SJCRH30 (cell line): ENCODE results near the gene FEM1C. TPM values are rescaled to one million over a fixed set of nuclear protein-coding genes. Genes with fewer than 3 reads are reported as not detected.

ENCODE experiments used
- DNase-seq, 2 experiments: peaks; one replicate each; pipeline ENCODE4 v3.0.0-alpha.2; 2015 to 2020
- H3K27ac ChIP-seq: fragments of 250-450 bp; sonication (Bioruptor Pico); 2 replicates; pipeline ENCODE4 v1.5.1; 2020; ENCODE audit warnings: mild to moderate bottlenecking, moderate library complexity
- H3K27me3 ChIP-seq: fragments of 250-450 bp; sonication (Bioruptor Pico); 2 replicates; pipeline ENCODE4 v1.5.1; 2020; ENCODE audit warnings: mild to moderate bottlenecking, moderate library complexity
- H3K36me3 ChIP-seq: fragments of 250-450 bp; sonication (Bioruptor Pico); 2 replicates; pipeline ENCODE4 v1.5.1; 2020; ENCODE audit warnings: mild to moderate bottlenecking, moderate library complexity
- H3K4me1 ChIP-seq: fragments of 250-450 bp; sonication (Bioruptor Pico); 2 replicates; pipeline ENCODE4 v1.5.1; 2020; ENCODE audit warnings: mild to moderate bottlenecking, moderate library complexity
- H3K4me3 ChIP-seq: fragments of 250-450 bp; sonication (Bioruptor Pico); 2 replicates; pipeline ENCODE4 v1.5.1; 2020; ENCODE audit warnings: mild to moderate bottlenecking, moderate library complexity
- H3K9me3 ChIP-seq: fragments of 250-450 bp; sonication (Bioruptor Pico); replicated peaks from 2 replicates; pipeline ENCODE4 v1.5.1; 2020; ENCODE audit warnings: mild to moderate bottlenecking, moderate library complexity
- total RNA-seq: library from RNA; depleted of rRNA; stranded (reverse); fragments of >200 nt; shearing (Covaris generic); gene quantifications from 2 replicates; pipeline ENCODE4 v1.2.3, GENCODE V29; 2014; rRNA removed

The FEM1C gene, protein sequence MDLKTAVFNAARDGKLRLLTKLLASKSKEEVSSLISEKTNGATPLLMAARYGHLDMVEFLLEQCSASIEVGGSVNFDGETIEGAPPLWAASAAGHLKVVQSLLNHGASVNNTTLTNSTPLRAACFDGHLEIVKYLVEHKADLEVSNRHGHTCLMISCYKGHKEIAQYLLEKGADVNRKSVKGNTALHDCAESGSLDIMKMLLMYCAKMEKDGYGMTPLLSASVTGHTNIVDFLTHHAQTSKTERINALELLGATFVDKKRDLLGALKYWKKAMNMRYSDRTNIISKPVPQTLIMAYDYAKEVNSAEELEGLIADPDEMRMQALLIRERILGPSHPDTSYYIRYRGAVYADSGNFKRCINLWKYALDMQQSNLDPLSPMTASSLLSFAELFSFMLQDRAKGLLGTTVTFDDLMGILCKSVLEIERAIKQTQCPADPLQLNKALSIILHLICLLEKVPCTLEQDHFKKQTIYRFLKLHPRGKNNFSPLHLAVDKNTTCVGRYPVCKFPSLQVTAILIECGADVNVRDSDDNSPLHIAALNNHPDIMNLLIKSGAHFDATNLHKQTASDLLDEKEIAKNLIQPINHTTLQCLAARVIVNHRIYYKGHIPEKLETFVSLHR
- total RNA-seq: 16.5 and 17.9 TPM in 2 replicates

GRCh38 chr5:115544436-115545350 lies at the start of gene FEM1C:
Gene FEM1C (minus strand): TSS chr5:115544775. CDS start chr5:115543493, 1,282 bp downstream.
- H3K27ac ChIP-seq: peak within 1 kb of the TSS; percentile 90
- no peaks in the 10 kb centered on the region for H3K4me1 ChIP-seq
- no peaks in the 10 kb centered on the region for H3K27me3 ChIP-seq
- H3K9me3 ChIP-seq: peaks cover 7% of the 10 kb centered on the region
- H3K4me3 ChIP-seq: peak within 1 kb of the TSS; percentile 96
- H3K36me3 ChIP-seq: peaks cover 33% of the 10 kb centered on the region
- DNase-seq: peak; percentile 97

- H3K4me1 ChIP-seq: no peaks in the 10 kb centered on the region
- no peaks in the 10 kb centered on the region for H3K9me3 ChIP-seq
- no peaks in the 10 kb centered on the region for H3K36me3 ChIP-seq
- no peak overlapping the region for H3K27ac ChIP-seq
- no peaks in the 10 kb centered on the region for H3K27me3 ChIP-seq
- DNase-seq: no peak
- H3K4me3 ChIP-seq: no peak overlapping the region
These were observed 44.5 kb upstream of the FEM1C start for GRCh38 chr5:115589043-115589442.

DNA sequence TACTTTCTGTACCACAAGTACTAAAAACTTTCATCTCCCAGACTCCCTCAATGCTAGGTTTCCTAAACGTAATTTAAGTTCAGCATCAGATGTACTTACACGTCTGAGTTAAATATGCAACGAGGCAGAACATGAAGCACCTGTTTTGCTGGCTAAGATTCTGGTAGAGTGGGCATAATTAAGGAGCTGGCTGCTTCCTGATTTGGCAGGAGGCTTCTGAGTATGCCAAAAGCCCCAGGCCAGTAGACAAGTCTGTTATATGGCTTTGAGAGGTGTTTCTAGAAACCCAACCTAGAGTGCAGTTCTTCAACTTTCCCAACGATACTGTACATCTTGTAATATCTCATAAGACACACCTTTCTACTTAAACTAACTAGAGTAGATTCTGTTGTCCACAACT lies 44.1 kb upstream of the FEM1C start:
- no peaks in the 10 kb centered on the region for H3K36me3 ChIP-seq
- H3K9me3 ChIP-seq: no peaks in the 10 kb centered on the region
- no peaks in the 10 kb centered on the region for H3K4me1 ChIP-seq
- DNase-seq: no peak
- H3K4me3 ChIP-seq: no peak overlapping the region
- no peak overlapping the region for H3K27ac ChIP-seq
- no peaks in the 10 kb centered on the region for H3K27me3 ChIP-seq

- Histone ChIP-seq H3K36me3 (0 out of 2 replicates have a peak, but pooled peaks cover 2% of the 10 kb centered on the region), H3K27ac (no peak overlapping the region), H3K27me3 (no peaks in the 10 kb centered on the region), H3K4me3 (no peak overlapping the region), H3K4me1 (no peaks in the 10 kb centered on the region), H3K9me3 (no peaks in the 10 kb centered on the region)
- peak in 1 of 2 experiments; percentile 55 for DNase-seq
These were observed 42.1 kb upstream of the FEM1C start for GRCh38 chr5:115586525-115587146.

GRCh38 chr5:115585265-115585664 lies 40.7 kb upstream of the FEM1C start:
- Histone ChIP-seq H3K27me3 (no peaks in the 10 kb centered on the region), H3K36me3 (0 out of 2 replicates have a peak, but pooled peaks cover 2% of the 10 kb centered on the region), H3K4me3 (no peak overlapping the region), H3K9me3 (no peaks in the 10 kb centered on the region), H3K4me1 (no peaks in the 10 kb centered on the region), H3K27ac (no peak overlapping the region)
- no peak for DNase-seq

GRCh38 chr5:115584501-115584900 lies 39.9 kb upstream of the FEM1C start:
- no peaks in the 10 kb centered on the region for H3K4me1 ChIP-seq
- DNase-seq: no peak

DNA sequence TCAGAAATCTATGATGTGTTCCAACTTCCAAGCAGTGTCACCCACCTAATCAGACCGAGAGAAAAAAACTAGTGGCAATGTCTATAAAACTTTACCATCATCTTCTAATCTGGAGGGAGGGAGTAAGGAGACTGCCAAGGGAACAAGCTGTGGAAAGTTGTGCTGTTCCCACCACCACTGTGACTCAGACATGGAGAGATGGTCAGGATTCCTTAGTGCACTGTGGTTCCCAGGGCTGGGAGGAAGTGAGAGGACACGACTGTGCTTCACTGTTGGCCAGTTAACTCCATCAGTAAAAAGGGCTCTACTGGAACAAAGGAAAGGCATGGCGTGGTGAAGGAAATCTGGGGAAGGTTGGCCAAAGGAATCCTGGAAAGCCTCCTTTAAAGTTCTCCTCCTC lies 38.9 kb upstream of the FEM1C start:
- peaks cover 2% of the 10 kb centered on the region; the same call in 1 of the 2 replicates for H3K36me3 ChIP-seq
- H3K4me1 ChIP-seq: no peaks in the 10 kb centered on the region
- H3K27me3 ChIP-seq: no peaks in the 10 kb centered on the region
- H3K27ac ChIP-seq: no peak overlapping the region
- H3K4me3 ChIP-seq: no peak overlapping the region
- no peaks in the 10 kb centered on the region for H3K9me3 ChIP-seq
- no peak for DNase-seq

More at GRCh38 chr5:115584501-115584900, 39.9 kb upstream of the FEM1C start:
- Histone ChIP-seq H3K4me3 (no peak overlapping the region), H3K27ac (no peak overlapping the region), H3K9me3 (no peaks in the 10 kb centered on the region), H3K36me3 (0 out of 2 replicates have a peak, but pooled peaks cover 2% of the 10 kb centered on the region), H3K27me3 (no peaks in the 10 kb centered on the region)

- no peak overlapping the region for H3K27ac ChIP-seq
- H3K4me1 ChIP-seq: no peaks in the 10 kb centered on the region
- no peaks in the 10 kb centered on the region for H3K9me3 ChIP-seq
- DNase-seq: no peak
- no peaks in the 10 kb centered on the region for H3K27me3 ChIP-seq
- H3K4me3 ChIP-seq: no peak overlapping the region
- peaks cover 2% of the 10 kb centered on the region for H3K36me3 ChIP-seq
These were observed 36.4 kb upstream of the FEM1C start for GRCh38 chr5:115580941-115581340.

GRCh38 chr5:115579747-115580173 lies 35.2 kb upstream of the FEM1C start:
- Histone ChIP-seq H3K4me1 (no peaks in the 10 kb centered on the region), H3K27me3 (no peaks in the 10 kb centered on the region), H3K9me3 (no peaks in the 10 kb centered on the region), H3K4me3 (no peak overlapping the region), H3K27ac (no peak overlapping the region), H3K36me3 (peaks cover 2% of the 10 kb centered on the region)
- DNase-seq: no peak

DNA sequence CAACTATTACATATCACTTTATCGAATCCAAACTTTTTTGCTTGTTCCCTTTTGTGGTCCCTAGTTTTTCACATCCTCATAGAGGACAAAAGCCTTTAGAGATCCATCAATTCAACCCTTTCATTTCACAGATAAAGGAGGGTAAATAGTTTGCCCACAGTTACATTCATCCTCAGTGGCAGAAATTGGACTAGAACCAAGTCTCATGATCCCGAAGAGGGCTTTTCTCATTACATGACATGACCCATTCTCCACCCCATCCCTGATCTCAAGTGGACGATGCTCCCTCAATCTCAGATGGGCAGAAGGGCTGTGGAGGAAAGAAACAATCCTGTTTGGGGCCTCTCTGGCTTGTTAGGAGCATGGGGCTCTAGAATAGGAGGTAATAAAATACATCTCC lies 34.6 kb upstream of the FEM1C start:
- Histone ChIP-seq H3K36me3 (peaks cover 2% of the 10 kb centered on the region), H3K27me3 (no peaks in the 10 kb centered on the region), H3K4me1 (no peaks in the 10 kb centered on the region), H3K9me3 (no peaks in the 10 kb centered on the region), H3K27ac (no peak overlapping the region), H3K4me3 (no peak overlapping the region)
- DNase-seq: no peak

- Histone ChIP-seq H3K4me3 (no peak overlapping the region), H3K36me3 (peaks cover 2% of the 10 kb centered on the region), H3K9me3 (no peaks in the 10 kb centered on the region), H3K27me3 (no peaks in the 10 kb centered on the region), H3K27ac (no peak overlapping the region), H3K4me1 (no peaks in the 10 kb centered on the region)
- no peak for DNase-seq
These were observed 34.1 kb upstream of the FEM1C start for GRCh38 chr5:115578657-115579056.

- Histone ChIP-seq H3K4me1 (peaks cover 5% of the 10 kb centered on the region), H3K4me3 (no peak overlapping the region), H3K9me3 (no peaks in the 10 kb centered on the region), H3K27ac (no peak overlapping the region), H3K36me3 (peaks cover 2% of the 10 kb centered on the region), H3K27me3 (no peaks in the 10 kb centered on the region)
- DNase-seq: no peak
These were observed 33.2 kb upstream of the FEM1C start for GRCh38 chr5:115577741-115578140.

DNA sequence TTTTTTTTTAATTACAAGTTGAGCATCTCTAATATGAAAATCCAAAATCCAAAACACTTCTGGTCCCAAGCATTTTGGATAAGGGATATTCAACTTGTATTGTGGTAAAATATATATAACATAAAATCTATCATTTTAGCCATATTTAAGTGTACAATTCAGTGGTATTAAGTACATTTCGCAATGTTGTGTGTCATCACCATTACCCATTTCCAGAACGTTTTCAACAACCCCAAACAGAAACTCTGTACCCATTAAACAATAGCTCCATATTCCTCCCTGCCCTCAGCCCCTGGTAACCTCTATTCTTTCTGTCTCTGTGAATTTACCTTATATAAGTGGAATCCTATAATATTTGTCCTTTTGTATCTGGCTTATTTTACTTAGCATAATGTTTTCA lies 32.8 kb upstream of the FEM1C start:
- DNase-seq: no peak
- H3K4me1 ChIP-seq: peaks cover 7% of the 10 kb centered on the region
- no peak overlapping the region for H3K27ac ChIP-seq
- no peaks in the 10 kb centered on the region; the same call in none of the 2 replicates for H3K36me3 ChIP-seq
- no peak overlapping the region for H3K4me3 ChIP-seq
- no peaks in the 10 kb centered on the region for H3K9me3 ChIP-seq
- no peaks in the 10 kb centered on the region for H3K27me3 ChIP-seq
